Measurements from ENCODE around the gene SH3TC2. TPM values are rescaled to one million over a fixed set of nuclear protein-coding genes. Genes with fewer than 3 reads are reported as not detected.

The SH3TC2 gene
- total and polyA plus RNA-seq, 10 of the 15 experiments (the other 5 are each of a cell fraction or from before 2014, with no cell fraction given): not detected

GRCh38 chr5:148967783-148968182 lies 95.1 kb downstream of the SH3TC2 start:
- Histone ChIP-seq H3K9ac (ENCODE audit: control insufficient read depth, insufficient read depth, low read length) (no peak overlapping the region), H3K27ac (ENCODE audit: control insufficient read depth, insufficient read depth) (no peak overlapping the region), H3K4me3 (no peak overlapping the region), H3K27me3 (replicated peaks in 1 of 2; ENCODE audit: control insufficient read depth in 2 of 2, insufficient read depth in 2 of 2, low read length in 1 of 2) (peaks cover 0 to 2% of the 10 kb centered on the region in 2 experiments; a peak in 1 of 4 replicates), H3K36me3 (ENCODE audit: control insufficient read depth in 2 of 2, insufficient read depth in 2 of 2, low read length in 1 of 2) (no peaks in the 10 kb centered on the region), H4K20me1 (ENCODE audit: control insufficient read depth, insufficient read depth) (no peaks in the 10 kb centered on the region), H3K4me2 (ENCODE audit: control insufficient read depth, insufficient read depth) (no peak overlapping the region), H3K9me3 (replicated peaks; ENCODE audit: control insufficient read depth, insufficient read depth, low read length) (no peaks in the 10 kb centered on the region), H3K4me1 (ENCODE audit: control insufficient read depth, insufficient read depth, low read length) (no peaks in the 10 kb centered on the region), H3K79me2 (ENCODE audit: control insufficient read depth, insufficient read depth, low read length) (no peaks in the 10 kb centered on the region), H2AFZ (ENCODE audit: control insufficient read depth, low read depth, low read length) (no peak overlapping the region)
- no TSS peak for BruUV-seq (replicated peaks)
- no peak for TF ChIP-seq FOS (IDR thresholded peaks at IDR 0.05; ENCODE audit: borderline replicate concordance, extremely low read depth, insufficient read length)
- no peak for TF ChIP-seq SMARCA5 (IDR thresholded peaks at IDR 0.05)
- no peak for TF ChIP-seq ZNF622 (IDR thresholded peaks at IDR 0.05)
- TF ChIP-seq RCOR1 (conservative IDR thresholded peaks at IDR 0.05; ENCODE audit: low read depth, low read length): no peak
- TF ChIP-seq KAT2A (conservative IDR thresholded peaks at IDR 0.05; ENCODE audit: control insufficient read depth, low read depth, low read length): no peak
- TF ChIP-seq POU2F2 (IDR thresholded peaks at IDR 0.05; ENCODE audit: borderline replicate concordance, low read depth, low read length): no peak
- TF ChIP-seq NR2C2 (IDR thresholded peaks at IDR 0.05; ENCODE audit: borderline replicate concordance, control insufficient read depth, insufficient read length, low read depth): no peak
- TF ChIP-seq BACH1 (IDR thresholded peaks at IDR 0.05; ENCODE audit: borderline replicate concordance): no peak
- no peak for TF ChIP-seq PAX8 (IDR thresholded peaks at IDR 0.05)
- no peak for TF ChIP-seq RELA (IDR thresholded peaks at IDR 0.05; ENCODE audit: borderline replicate concordance, partially characterized antibody)
- TF ChIP-seq HDAC2 (IDR thresholded peaks at IDR 0.05): no peak
- no peak for TF ChIP-seq TCF7 (IDR thresholded peaks at IDR 0.05; ENCODE audit: borderline replicate concordance)
- TF ChIP-seq, protein P1, sequence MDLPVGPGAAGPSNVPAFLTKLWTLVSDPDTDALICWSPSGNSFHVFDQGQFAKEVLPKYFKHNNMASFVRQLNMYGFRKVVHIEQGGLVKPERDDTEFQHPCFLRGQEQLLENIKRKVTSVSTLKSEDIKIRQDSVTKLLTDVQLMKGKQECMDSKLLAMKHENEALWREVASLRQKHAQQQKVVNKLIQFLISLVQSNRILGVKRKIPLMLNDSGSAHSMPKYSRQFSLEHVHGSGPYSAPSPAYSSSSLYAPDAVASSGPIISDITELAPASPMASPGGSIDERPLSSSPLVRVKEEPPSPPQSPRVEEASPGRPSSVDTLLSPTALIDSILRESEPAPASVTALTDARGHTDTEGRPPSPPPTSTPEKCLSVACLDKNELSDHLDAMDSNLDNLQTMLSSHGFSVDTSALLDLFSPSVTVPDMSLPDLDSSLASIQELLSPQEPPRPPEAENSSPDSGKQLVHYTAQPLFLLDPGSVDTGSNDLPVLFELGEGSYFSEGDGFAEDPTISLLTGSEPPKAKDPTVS (IDR thresholded peaks at IDR 0.05; ENCODE audit: low read depth, low read length): no peak
- no peak for TF ChIP-seq FOXK2 (IDR thresholded peaks at IDR 0.05)
- TF ChIP-seq ETV6 (conservative IDR thresholded peaks at IDR 0.05 in 1 of 2, IDR thresholded peaks at IDR 0.05 in 1 of 2; ENCODE audit: borderline replicate concordance in 1 of 2, low read depth in 1 of 2): no peak
- no peak for TF ChIP-seq TARDBP (IDR thresholded peaks at IDR 0.05; ENCODE audit: borderline replicate concordance)
- CTCF ChIA-PET: interaction anchor here (1.4 to 2.4 kb wide), 3 partner anchors 10 to 236 kb away, joined by 3 to 14 read pairs (median 12); no protein-coding TSS in a partner anchor
- POLR2A ChIA-PET: no interaction called here
- in situ Hi-C loops (cut with MboI) (no loop called here), intact Hi-C loops (cut with micrococcal nuclease; ENCODE audit: unreplicated experiment) (no loop called here)
- RAD21 ChIA-PET (ENCODE audit: unreplicated experiment): interaction anchor here (1.1 kb wide), 1 partner anchor 235 kb away, joined by 4 read pairs; no protein-coding TSS in a partner anchor
- ATAC-seq (no peak), FAIRE-seq (no peak), DNase-seq (ENCODE audit: low read depth, low spot score) (no peak)
- SMC1A ChIA-PET (ENCODE audit: uncharacterized antibody, unreplicated experiment): interaction anchor here (1.1 to 1.8 kb wide), 3 partner anchors 8 to 237 kb away, joined by 3 to 5 read pairs (median 3); no protein-coding TSS in a partner anchor
- WGBS (ENCODE audit: insufficient coverage, insufficient replicate concordance, low lambda C conversion rate, missing lambda C conversion rate): 19% methylated on average over 4 of the region's 4 CpGs

All from GM12878 (cell line).